Stimulated activated CD4-positive, alpha-beta T cell treated with anti-CD3 and anti-CD28 coated beads, Interleukin-12 subunit alpha, Interleukin-12 subunit beta, amount 100 ng/mL, for 24 hours (primary cell): ENCODE data around the gene CARMIL1.

ENCODE experiments used
- DNase-seq, 2 experiments: peaks; one replicate each; pipeline ENCODE4 v3.0.0-alpha.2; 2020; ENCODE audit warnings: low read depth in 2 of 2

Gene CARMIL1

GRCh38 chr6:25614052-25614451, 334.9 kb downstream of the CARMIL1 start:
- DNase-seq: no peak

GRCh38 chr6:25615471-25615870, 336.3 kb downstream of the CARMIL1 start:
- DNase-seq: no peak

DNA sequence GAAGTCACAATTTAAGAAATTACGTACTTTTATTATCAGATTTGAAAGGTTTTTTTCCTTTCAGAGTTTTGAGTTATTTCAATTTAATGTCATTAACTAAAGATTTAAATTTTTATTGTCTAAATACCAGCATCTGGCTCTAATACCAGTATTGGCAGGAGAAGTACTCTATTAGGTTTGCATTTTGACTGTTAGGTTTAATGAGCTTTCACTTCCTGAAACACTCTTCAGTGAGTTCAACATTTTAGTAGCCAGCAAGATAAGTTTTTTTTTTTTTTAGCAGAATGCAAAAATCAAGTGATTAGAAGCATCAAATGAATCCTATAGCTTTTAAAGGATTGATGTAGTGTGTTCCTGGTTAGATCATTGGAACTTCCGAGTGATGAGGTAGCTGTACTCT, 338.8 kb downstream of the CARMIL1 start:
- no peak for DNase-seq

DNA sequence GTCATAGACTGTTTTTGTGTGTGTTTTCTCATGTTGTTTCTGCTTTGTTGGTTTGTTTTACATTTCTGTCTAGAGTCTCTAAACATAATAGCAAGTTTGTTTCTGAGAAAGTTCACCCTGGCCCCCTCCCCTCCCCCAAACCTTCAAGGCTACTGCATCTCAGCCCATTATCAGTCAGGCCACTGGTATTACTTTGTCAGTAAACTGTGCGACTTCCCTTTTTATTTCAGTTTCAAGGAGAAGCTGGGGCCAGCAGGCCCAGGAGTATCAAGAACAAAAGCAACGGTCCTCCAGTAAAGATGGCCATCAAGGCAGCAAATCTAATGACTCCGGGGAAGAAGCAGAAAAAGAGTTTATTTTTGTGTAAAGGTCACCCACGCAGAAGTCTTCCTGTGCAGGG, 340.0 kb downstream of the CARMIL1 start:
- DNase-seq: no peak

DNA sequence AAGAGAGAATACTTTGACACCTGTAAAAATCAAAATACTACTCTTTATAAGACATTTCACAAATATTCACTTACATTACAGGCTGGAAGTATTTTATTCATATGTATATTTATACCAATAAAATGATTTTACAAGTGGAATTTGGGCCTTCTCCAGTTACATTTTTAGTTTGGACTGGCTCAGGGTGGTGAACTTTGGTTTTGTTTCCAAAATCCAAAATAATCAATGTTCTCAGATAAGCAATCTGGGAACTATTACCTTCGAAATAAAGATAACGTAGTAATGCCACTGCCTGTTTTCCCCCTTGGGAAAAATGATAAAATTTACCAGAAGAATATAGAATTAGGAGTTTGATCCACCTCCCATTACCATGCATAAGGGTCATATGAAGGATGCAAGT, 341.2 kb downstream of the CARMIL1 start:
- DNase-seq: no peak

GRCh38 chr6:25623065-25623464, 343.9 kb downstream of the CARMIL1 start:
- DNase-seq: no peak

DNA sequence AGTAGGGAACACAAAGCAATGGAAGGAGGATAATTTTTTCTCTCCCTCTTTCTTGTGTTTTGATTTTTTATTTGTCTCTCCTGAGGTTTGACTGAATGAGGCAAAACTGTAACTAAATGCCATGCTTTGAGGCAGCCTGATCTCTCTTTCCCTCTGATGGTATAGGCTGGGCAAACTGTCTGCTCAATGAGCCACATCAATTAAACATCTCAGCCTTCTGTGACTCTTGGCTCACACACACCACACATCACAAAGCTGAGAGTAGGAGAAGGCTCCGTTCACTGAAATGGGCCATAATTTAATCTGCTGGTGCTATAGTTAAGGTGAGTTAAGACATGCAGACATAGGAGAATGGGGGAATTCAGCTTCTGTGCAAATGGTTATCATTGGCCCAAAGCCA, 344.7 kb downstream of the CARMIL1 start:
- no peak for DNase-seq

DNA sequence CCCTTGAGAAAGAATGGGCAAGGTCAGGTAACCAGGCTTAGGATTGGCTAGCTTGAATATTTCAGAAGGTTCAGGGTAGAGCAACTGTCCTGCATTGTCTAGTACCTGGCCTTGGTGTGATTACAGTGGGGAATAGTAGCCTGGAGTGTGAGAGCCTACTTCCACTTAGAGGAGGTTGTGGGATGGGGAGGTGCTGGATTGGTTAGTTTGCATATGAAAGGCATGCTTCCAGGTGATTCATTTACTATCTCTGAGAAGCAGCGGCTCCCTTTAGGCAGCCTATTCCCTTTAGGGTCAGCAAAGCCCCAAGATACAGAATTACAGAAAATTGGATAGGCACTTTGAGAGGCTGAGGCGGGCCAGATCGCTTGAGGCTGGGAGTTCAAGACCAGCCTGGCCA, 347.8 kb downstream of the CARMIL1 start:
- no peak for DNase-seq

DNA sequence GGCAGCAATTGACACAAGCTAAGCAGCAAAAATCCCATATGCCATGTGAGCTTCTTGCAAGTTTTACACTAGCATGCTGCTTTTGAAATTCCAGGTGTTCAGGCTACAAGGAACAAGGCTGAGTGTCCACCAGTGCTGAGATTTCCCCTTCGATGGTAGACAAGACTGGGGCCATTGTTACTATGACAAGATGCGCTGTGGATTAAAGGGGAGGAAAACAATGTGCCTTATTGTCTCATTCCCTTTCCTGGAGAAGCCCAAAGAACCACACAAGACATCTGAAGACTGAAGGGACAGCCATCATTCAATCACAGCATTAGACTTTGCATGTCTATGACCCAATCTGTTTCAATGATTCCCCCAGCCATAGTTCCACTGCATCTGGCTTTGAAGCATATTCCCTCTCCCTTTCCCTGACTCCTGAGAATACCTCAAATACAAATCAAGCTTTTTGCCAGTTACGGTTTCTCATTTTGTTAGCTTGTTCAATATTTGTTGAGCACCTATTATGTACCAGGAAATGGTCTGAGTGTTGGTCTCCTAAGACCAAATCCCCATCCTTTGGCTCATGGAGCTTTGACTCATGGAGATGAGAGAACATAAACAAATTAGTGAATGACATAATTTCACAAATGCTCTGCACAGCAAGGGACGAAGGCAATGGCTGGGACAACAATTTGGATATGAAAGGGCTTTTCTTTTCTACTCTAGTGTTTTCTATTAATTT, 349.5 kb downstream of the CARMIL1 start:
- DNase-seq: no peak

DNA sequence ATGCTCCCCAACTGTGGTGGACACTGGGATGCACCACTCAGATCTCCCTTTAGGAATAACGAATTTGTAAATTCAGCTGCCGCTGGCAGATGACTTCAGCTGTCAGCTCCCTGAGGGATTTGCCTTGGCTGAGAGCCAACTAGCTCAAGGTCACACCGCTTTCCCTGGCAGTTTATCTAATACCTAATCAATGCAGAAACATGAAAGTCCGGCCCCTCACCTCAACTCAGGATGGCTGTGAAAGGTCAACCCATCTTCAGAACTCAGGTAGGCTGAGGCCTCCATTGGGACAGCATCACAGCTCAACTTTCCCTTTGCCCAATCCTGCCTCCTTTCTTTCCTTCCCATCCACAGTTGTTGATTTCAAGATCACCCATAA, 350.0 kb downstream of the CARMIL1 start:
- DNase-seq: no peak

GRCh38 chr6:25630508-25631278, 351.5 kb downstream of the CARMIL1 start:
- no peak for DNase-seq

DNA sequence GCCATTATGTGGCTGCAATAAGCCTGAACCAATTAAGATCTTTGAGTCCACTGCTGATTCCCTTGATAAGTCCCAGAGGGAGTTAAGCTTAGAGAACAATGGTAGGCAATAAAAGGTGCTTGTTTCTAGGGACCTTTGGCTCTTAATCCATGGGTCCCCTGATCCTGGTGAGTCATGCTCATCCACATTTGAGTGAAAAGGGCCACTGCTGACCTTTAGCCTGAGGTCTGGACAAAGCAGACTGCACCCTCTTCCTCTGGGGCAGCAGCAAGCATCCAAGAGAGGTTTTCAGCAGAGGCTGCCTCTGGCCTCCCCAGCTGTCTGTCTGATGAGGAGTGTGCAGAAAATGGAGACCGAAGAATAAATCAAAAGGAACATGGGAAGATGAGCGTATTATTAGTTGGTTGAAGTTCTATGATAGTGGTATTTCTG, 356.7 kb downstream of the CARMIL1 start:
- DNase-seq: no peak

DNA sequence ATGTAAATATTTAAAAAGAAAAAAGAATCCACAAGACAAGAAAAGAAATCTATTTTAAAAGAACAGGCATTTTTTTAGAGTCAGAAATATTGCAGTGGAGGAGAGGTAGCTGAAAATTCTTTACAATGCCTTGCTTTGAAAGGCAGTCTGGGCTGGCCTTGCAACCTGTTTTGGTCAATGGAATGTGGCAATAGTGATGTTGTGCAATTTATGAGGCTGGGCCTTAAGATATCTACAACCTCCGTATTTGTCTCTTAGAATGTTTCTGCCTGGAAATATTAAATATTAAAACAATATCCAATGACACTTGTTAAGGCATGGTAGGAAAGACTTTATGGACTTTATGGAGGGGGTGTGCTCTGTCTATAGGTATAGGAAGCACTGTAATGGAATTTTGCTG, 358.0 kb downstream of the CARMIL1 start:
- DNase-seq: no peak

DNA sequence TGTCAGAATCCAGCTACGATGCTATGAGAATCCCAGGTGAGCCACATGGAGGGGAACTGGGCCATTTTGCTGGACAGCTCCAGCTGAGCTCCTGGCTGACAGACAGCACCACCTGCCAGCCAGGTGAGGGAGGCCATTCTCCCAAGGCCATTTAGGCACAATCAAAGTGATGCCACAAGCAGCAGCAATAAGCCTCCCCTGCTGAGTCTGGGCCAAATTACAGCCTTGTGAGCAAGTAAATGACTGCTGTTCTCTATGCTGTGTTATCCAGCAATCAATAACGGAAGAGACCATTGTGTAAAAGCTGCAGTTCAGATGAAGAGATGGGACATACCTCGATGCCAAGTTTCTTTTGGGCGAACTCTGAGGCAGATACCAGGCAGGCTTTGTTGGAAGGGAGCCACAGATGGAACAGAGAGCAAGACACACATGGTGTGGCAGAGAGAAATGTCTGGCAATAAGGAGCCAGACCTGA, 358.8 kb downstream of the CARMIL1 start:
- DNase-seq: no peak

DNA sequence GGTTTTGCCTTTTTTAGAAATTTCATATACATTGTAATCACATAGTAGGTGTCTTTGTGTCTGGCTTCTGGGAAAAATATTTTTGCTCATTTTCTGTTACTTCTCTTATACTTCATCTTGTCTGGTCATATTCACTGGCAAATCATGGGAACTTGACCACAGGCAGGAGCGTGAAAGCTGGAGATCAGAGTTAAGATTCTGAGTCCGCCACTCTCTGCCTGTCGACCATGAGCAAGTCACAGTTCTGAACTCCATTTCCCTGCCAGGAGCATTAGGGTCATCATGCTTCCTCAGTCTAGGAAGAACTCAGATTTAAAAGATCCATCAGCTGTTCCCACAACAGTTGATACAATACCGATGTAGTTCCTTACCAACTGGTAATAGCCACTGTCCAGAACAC, 360.5 kb downstream of the CARMIL1 start:
- no peak for DNase-seq

GRCh38 chr6:25640446-25640845, 361.3 kb downstream of the CARMIL1 start:
- no peak for DNase-seq

GRCh38 chr6:25640891-25641290, 361.7 kb downstream of the CARMIL1 start:
- no peak for DNase-seq

DNA sequence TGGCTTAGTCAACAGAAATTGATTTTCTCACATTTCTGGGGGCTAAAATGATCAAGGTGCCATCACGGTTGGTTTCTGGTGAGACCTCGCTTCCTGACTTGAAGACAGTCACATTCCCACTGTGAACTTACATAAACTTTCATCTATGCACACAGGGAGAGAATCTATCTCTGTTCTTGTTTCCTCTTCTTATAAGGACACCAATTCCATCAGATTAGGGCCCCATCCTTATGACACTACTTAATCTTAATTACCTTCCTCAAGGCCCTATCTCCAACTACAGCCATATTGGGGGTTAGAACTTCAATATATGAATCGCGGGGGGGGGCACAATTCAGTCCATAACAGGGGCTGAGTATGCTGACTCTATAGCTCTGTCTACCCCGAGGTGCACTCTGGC, 362.2 kb downstream of the CARMIL1 start:
- no peak for DNase-seq

GRCh38 chr6:25641940-25642666, 362.9 kb downstream of the CARMIL1 start:
- DNase-seq: no peak

GRCh38 chr6:25642667-25643328, 363.6 kb downstream of the CARMIL1 start:
- DNase-seq: no peak

DNA sequence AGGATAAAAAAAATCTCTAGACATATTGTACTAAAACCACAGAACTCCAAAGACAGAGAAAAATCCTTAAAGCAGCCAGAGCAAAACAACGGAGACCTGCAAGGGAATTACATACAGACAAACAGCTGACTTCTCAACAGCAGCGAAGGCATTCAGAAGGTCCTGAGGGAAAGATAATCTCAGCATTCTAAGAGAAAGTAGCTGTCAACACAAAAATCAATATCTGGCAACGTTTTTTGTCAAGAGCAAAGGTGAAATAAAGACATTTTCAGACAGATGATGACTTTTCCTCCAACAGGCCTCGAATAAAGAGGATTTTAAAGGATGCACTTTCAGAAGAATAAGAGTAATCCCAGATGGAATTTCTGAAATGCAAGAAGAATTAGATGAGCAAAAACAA, 366.7 kb downstream of the CARMIL1 start:
- DNase-seq: no peak

GRCh38 chr6:25649611-25650010, 370.4 kb downstream of the CARMIL1 start:
- DNase-seq: no peak
